CD4-positive, alpha-beta T cell treated with Interferon gamma for 1 hour (primary cell): ENCODE measurements around the gene ISYNA1.
A peak's percentile ranks its signal among the peaks of the same experiment; 100 is the strongest.

Experiments
- DNase-seq: peaks from one replicate; pipeline ENCODE4 v3.0.0-alpha.2; 2020

Gene ISYNA1

DNA sequence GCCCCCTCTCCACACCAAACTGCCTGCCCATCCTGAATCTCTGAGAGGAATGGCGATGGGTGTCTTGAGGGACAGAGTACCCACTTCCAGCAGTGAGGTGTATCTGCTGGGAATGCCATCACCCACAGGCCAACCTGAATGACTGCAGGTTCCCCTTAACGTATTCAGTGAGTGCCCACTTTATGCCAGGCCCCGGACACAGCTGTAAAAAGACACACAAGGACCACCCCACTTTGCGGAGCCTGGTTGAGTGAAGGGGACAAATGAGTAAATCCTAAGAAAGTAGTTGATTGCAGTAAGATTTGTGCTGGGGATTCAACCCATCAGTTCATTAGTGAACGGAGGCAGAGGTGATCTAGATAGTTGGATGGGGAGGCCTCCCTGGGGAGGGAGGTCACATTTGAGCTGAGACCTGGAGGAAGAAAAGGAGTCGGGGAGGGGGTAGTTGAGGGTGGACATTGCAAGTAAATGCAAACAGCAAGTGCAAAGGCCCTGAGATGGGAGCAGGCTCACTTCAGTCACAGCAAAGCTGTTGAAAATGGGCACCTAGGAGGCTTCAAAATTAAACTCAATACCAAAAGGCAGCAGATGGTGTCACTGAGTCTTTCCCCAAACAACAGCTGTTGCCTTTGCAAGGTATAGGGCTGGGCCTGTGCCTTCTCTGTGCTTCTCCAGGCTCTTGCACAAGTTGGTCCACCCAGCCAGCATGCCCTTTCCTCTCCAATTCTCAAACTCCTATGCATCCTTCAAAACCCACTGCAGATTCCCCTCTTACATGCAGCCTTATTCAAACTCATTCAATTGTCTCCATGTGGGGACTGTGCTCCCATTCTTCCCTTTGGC lies 47.6 kb downstream of the ISYNA1 start:
- no peak for DNase-seq

DNA sequence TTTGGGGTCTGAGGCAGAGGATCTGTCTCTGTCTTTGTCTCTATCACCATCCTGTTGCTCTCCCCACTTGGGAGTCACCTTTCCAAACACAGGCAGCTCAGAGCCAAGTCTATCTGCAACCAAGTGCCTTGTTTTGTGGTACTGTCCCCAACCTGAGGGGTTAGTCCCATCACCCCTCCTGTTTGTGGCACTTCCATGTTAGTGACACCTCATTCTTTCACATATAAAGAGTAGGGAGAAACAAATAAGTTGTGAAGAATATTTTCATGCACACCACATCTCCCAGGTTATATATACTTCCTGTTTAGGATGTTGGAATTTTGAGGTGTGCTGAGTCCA lies 48.2 kb downstream of the ISYNA1 start:
- DNase-seq = no peak

DNA sequence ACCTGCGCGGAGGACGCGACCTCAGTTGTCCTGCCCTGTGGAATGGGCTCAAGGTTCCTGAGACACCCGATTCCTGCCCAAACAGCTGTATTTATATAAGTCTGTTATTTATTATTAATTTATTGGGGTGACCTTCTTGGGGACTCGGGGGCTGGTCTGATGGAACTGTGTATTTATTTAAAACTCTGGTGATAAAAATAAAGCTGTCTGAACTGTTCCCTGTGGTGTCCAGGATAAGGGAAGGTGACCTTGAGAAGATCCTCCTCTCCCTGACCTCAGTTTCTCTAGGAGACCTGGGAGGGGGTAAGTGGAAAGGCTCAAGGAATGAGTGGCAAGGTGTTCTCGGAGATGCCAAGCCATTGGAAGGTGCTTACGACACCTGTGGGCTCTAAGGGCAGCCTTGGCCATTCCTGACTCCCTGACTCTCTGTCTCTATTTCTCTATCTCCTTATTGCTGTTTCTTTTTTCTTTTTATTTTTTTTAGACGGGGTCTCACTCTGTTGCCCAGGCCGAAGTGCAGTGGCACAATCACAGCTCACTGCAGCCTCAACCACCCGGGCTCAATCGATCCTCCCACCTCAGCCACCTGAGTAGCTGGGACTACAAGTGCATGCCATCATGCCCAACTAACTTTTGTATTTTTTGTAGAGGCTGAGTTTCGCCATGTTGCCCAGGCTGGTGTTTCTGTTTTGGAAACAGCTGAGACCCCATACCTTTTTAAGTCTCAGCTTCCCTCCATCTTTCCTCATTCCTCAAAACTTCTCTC lies 48.8 kb downstream of the ISYNA1 start:
- DNase-seq = no peak

DNA sequence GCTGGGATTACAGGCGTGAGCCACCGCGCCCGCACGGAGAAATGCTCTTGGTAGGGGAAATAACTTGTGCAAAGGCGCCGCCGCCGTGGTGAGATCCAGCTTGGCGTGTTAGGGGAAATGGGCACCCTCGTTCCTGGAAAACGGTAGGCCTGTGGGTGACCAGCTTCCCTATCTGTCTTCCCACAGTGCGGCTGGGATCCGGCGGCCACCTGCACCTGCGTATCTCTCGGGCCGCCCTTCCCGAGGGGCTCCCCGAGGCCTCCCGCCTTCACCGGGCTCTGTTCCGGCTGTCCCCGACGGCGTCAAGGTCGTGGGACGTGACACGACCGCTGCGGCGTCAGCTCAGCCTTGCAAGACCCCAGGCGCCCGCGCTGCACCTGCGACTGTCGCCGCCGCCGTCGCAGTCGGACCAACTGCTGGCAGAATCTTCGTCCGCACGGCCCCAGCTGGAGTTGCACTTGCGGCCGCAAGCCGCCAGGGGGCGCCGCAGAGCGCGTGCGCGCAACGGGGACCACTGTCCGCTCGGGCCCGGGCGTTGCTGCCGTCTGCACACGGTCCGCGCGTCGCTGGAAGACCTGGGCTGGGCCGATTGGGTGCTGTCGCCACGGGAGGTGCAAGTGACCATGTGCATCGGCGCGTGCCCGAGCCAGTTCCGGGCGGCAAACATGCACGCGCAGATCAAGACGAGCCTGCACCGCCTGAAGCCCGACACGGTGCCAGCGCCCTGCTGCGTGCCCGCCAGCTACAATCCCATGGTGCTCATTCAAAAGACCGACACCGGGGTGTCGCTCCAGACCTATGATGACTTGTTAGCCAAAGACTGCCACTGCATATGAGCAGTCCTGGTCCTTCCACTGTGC lies 49.6 kb downstream of the ISYNA1 start:
- DNase-seq = peak; percentile 84

DNA sequence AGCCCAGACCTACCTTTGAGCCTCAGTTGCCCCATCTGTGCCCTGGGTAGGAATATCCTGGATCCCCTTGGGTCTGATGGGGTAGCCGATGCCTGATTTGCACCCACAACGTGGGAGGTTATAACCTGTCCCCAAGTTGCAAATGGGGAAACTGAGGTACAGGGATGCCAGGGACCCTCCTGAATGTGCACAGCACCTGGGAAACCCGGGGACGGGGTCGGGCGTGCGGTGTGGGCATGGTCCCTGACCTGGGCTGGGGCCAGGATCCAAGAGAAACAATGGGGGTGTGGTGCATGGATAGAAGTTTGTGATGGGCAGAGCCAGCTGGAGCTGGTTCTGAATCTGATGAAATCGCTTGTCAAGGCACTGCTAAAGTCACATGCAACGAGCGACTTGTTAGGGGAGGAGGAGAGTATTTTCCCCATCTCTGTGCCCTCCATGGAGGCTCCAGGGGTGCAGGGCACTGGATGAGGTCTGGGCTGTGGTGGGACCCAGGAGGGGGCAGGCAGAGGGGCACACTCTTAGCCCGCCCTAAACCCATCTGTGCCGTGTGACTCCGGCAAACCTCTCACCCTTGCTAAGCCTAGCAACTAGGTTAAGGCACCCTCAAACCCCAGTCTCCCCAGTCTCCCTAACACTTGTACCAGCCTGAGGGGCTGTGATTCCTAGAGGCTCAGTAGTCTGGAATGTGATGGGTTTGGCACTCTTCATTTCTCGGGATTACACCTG lies 51.2 kb downstream of the ISYNA1 start:
- DNase-seq = no peak

DNA sequence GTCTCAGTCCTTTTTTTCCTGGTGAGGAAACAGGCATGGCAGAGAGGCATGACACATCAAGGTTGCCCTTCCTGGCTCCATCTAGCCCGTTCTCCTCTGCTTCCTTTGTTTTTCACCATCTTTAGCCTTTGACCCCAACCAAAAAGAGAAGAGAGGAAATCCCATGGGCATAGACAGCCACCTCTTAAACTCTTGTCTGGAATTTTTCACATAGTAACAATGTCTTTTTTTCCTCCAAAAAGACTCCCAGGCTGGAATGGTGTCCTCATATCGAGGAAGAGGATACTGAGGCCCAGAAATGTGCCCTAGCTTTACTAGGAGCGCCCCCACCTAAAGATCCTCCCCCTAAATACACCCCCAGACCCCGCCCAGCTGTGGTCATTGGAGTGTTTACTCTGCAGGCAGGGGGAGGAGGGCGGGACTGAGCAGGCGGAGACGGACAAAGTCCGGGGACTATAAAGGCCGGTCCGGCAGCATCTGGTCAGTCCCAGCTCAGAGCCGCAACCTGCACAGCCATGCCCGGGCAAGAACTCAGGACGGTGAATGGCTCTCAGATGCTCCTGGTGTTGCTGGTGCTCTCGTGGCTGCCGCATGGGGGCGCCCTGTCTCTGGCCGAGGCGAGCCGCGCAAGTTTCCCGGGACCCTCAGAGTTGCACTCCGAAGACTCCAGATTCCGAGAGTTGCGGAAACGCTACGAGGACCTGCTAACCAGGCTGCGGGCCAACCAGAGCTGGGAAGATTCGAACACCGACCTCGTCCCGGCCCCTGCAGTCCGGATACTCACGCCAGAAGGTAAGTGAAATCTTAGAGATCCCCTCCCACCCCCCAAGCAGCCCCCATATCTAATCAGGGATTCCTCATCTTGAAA lies 52.0 kb downstream of the ISYNA1 start, which contains the start of gene GDF15:
TSS of gene GDF15 (plus strand) at position 484 of the 868 bp plus-strand sequence. CDS start at position 516, 32 bp downstream.
- DNase-seq = no peak

DNA sequence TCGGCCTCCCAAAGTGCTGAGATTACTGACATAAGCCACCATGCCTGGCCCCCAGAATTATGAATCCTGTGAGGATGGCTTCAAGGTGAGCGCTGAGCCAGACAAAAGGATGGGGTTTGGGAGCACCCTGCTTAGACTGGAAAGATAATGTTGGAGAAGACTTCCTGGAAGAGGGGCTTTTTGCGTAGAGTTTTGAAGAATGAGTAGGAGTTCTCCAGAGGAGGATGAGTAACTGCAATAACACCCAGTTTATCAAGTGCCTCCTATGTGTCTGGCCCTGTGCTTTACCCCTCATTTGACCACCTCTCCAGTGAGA lies 52.6 kb downstream of the ISYNA1 start:
- DNase-seq = no peak

DNA sequence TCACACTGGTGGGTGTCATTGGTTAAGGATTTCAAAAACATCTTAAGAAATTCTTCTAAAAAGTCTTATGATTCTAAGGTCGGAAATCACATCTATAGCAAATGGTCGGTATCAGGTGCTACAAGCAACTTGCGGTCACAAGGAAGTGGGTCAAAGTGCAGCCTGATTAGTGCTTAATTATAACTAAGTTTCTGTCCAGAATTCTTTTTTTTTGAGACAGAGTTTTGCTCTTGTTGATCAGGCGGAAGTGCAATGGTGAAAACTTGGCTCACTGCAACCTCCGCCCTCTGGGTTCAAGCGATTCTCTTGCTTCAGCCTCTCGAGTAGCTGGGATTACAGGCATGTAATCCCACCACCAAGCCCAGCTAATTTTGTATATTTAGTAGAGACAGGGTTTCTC lies 53.2 kb downstream of the ISYNA1 start:
- no peak for DNase-seq
